SU-DHL-6 (cell line): ENCODE measurements around the gene DMBT1.

Experiments used
- H2AFZ ChIP-seq: fragments of 200-600 bp; sonication (generic); 2 replicates; pipeline ENCODE4 v1.6.1; 2014; ENCODE audit warnings: low read depth, mild to moderate bottlenecking, moderate library complexity, mixed read lengths, antibody characterized with exemption, low read length; ENCODE audit not compliant: severe bottlenecking
- H3F3A ChIP-seq: fragments of 200-600 bp; shearing (Covaris generic); 2 replicates; pipeline ENCODE4 v1.6.0; 2016; ENCODE audit warnings: antibody characterized with exemption, mild to moderate bottlenecking; ENCODE audit not compliant: insufficient read depth
- H3K27ac ChIP-seq: fragments of 200-600 bp; sonication (generic); 2 replicates; pipeline ENCODE4 v1.5.1; 2016; ENCODE audit warnings: low read depth, mild to moderate bottlenecking, low read length, moderate library complexity, mixed read lengths
- H3K27me3 ChIP-seq: fragments of 200-600 bp; sonication (generic), shearing (Covaris generic); 2 replicates; pipeline ENCODE4 v1.6.0; 2014; ENCODE audit warnings: mild to moderate bottlenecking, low read length
- H3K36me3 ChIP-seq: fragments of 200-600 bp; sonication (generic); 2 replicates; pipeline ENCODE4 v1.6.1; 2014; ENCODE audit warnings: mild to moderate bottlenecking, low read length, mixed read lengths
- H3K4me2 ChIP-seq: fragments of 300-600, 200-600 bp; shearing (Covaris generic), sonication (generic); 2 replicates; pipeline ENCODE4 v1.6.0; 2014; ENCODE audit warnings: low read length, low read depth, mild to moderate bottlenecking; ENCODE audit not compliant: poor library complexity, severe bottlenecking
- H3K4me3 ChIP-seq: fragments of 200-600 bp; sonication (generic); 2 replicates; pipeline ENCODE4 v1.5.1; 2014; ENCODE audit warnings: antibody characterized with exemption, low read length, mild to moderate bottlenecking, mixed read lengths; ENCODE audit not compliant: insufficient read depth, poor library complexity, severe bottlenecking
- H3K79me2 ChIP-seq: fragments of 200-600 bp; sonication (generic); 2 replicates; pipeline ENCODE4 v1.6.1; 2014; ENCODE audit warnings: mild to moderate bottlenecking, low read length, moderate library complexity; ENCODE audit not compliant: insufficient read depth
- H3K9ac ChIP-seq: fragments of 200-600 bp; sonication (generic); 2 replicates; pipeline ENCODE4 v1.7.0; 2014; ENCODE audit warnings: mild to moderate bottlenecking, low read length
- H3K9me2 ChIP-seq: fragments of 200-600 bp; sonication (generic); replicated peaks from 2 replicates; pipeline ENCODE4 v1.6.1; 2014; ENCODE audit warnings: low read length; ENCODE audit not compliant: insufficient read depth
- H3K9me3 ChIP-seq: fragments of 200-600 bp; sonication (generic); 2 replicates; pipeline ENCODE4 v1.6.1; 2014; ENCODE audit warnings: low read length, mixed read lengths; ENCODE audit not compliant: insufficient read depth
- H4K20me1 ChIP-seq: fragments of 200-600 bp; sonication (generic); 2 replicates; pipeline ENCODE4 v1.6.1; 2014; ENCODE audit warnings: low read depth, mild to moderate bottlenecking, antibody characterized with exemption, low read length, moderate library complexity, mixed read lengths
- EZH2phosphoT487 ChIP-seq: fragments of 200-600 bp; sonication (generic), shearing (Covaris generic); conservative IDR thresholded peaks from 2 replicates; pipeline ENCODE4 v1.6.1; 2018; ENCODE audit warnings: mild to moderate bottlenecking, antibody characterized with exemption, low read length, moderate library complexity, mixed read lengths
- TF ChIP-seq, protein P1 (sequence below): fragments of 200-600 bp; sonication (generic); IDR thresholded peaks from one replicate; pipeline ENCODE4 v1.5.1; 2017; ENCODE audit warnings: antibody characterized with exemption, mild to moderate bottlenecking, low read length, moderate library complexity; ENCODE audit not compliant: insufficient read depth, poor library complexity, severe bottlenecking

The DMBT1 gene

GRCh38 chr10:122669045-122669444 lies 108.5 kb downstream of the DMBT1 start:
- Histone ChIP-seq H3K36me3 (no peaks in the 10 kb centered on the region), H3K4me3 (no peak overlapping the region), H3K9me3 (no peaks in the 10 kb centered on the region), H3K9ac (no peak overlapping the region), H3K9me2 (no peaks in the 10 kb centered on the region), H2AFZ (no peak overlapping the region), H3K79me2 (no peaks in the 10 kb centered on the region), H3K27ac (no peak overlapping the region), H3K27me3 (no peaks in the 10 kb centered on the region), H3F3A (no peaks in the 10 kb centered on the region), H3K4me2 (no peak overlapping the region), H4K20me1 (no peaks in the 10 kb centered on the region)
- TF ChIP-seq, protein P1, sequence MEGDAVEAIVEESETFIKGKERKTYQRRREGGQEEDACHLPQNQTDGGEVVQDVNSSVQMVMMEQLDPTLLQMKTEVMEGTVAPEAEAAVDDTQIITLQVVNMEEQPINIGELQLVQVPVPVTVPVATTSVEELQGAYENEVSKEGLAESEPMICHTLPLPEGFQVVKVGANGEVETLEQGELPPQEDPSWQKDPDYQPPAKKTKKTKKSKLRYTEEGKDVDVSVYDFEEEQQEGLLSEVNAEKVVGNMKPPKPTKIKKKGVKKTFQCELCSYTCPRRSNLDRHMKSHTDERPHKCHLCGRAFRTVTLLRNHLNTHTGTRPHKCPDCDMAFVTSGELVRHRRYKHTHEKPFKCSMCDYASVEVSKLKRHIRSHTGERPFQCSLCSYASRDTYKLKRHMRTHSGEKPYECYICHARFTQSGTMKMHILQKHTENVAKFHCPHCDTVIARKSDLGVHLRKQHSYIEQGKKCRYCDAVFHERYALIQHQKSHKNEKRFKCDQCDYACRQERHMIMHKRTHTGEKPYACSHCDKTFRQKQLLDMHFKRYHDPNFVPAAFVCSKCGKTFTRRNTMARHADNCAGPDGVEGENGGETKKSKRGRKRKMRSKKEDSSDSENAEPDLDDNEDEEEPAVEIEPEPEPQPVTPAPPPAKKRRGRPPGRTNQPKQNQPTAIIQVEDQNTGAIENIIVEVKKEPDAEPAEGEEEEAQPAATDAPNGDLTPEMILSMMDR = no peak
- TF ChIP-seq EZH2phosphoT487 = no peak

DNA sequence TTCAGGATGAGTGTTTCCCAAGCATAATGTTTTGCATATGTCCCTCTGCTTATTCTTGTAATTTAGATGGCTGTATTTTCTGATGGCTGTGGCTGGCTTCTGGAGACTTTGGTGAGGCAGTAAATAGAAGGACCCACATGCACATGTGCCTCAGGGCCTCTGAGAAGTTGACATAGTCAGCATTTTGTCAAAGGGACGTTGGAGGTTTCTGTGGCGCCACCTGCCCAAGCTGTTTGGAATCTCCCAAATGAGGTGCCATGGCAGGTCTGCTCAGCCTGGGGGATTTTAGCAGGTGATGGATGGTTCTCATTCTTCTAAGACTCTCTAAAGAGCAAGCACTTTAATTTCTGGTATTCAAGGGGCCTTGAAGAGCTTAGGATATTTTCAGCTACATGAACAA lies 109.3 kb downstream of the DMBT1 start:
- H3K9me2 ChIP-seq = no peaks in the 10 kb centered on the region
- no peaks in the 10 kb centered on the region for H4K20me1 ChIP-seq
- no peaks in the 10 kb centered on the region for H3K27me3 ChIP-seq
- no peak overlapping the region for H2AFZ ChIP-seq
- TF ChIP-seq, protein P1 = no peak
- TF ChIP-seq EZH2phosphoT487 = no peak
- no peak overlapping the region for H3K4me2 ChIP-seq
- no peaks in the 10 kb centered on the region for H3F3A ChIP-seq
- no peaks in the 10 kb centered on the region for H3K79me2 ChIP-seq
- H3K36me3 ChIP-seq = no peaks in the 10 kb centered on the region
- no peak overlapping the region for H3K27ac ChIP-seq
- H3K9ac ChIP-seq = no peak overlapping the region
- no peaks in the 10 kb centered on the region for H3K9me3 ChIP-seq
- no peak overlapping the region for H3K4me3 ChIP-seq

- no peaks in the 10 kb centered on the region for H4K20me1 ChIP-seq
- H3K79me2 ChIP-seq = no peaks in the 10 kb centered on the region
- no peak overlapping the region for H3K27ac ChIP-seq
- no peaks in the 10 kb centered on the region for H3K9me2 ChIP-seq
- no peaks in the 10 kb centered on the region for H3K36me3 ChIP-seq
- H3K4me3 ChIP-seq = no peak overlapping the region
- no peaks in the 10 kb centered on the region for H3K9me3 ChIP-seq
- H3K27me3 ChIP-seq = no peaks in the 10 kb centered on the region
- no peak overlapping the region for H3K9ac ChIP-seq
- no peak overlapping the region for H3K4me2 ChIP-seq
- TF ChIP-seq, protein P1 = no peak
- no peak for TF ChIP-seq EZH2phosphoT487
- no peaks in the 10 kb centered on the region for H3F3A ChIP-seq
- H2AFZ ChIP-seq = no peak overlapping the region
Observed at GRCh38 chr10:122671355-122671754, 110.8 kb downstream of the DMBT1 start.
